HG02885 (cell line): Measurements from ENCODE around the gene AP1AR.
"Not testable (repeated sequence)": the region's sequence is repeated elsewhere in the genome, so short reads cannot be mapped to it uniquely, and the experiment has no call there.

Experiments
- ATAC-seq: cut with Tn5 transposase; IDR thresholded peaks from one replicate; pipeline ENCODE4 v1.9.1; 2021; ENCODE audit warnings: mild to moderate bottlenecking; ENCODE audit not compliant: unreplicated experiment, poor library complexity

Gene AP1AR

GRCh38 chr4:112277220-112277619 lies 45.6 kb downstream of the AP1AR start:
- no peak for ATAC-seq

GRCh38 chr4:112277705-112278448 lies 46.3 kb downstream of the AP1AR start:
- ATAC-seq, result no peak

- peak; percentile 70 for ATAC-seq
Measured at GRCh38 chr4:112279025-112279881, 47.7 kb downstream of the AP1AR start.

- peak; percentile 38 for ATAC-seq
Measured at GRCh38 chr4:112279882-112280315, 48.3 kb downstream of the AP1AR start.

GRCh38 chr4:112280386-112281056 lies 48.9 kb downstream of the AP1AR start:
- ATAC-seq, result no peak

GRCh38 chr4:112281895-112282398 lies 50.4 kb downstream of the AP1AR start:
- ATAC-seq, result not testable (repeated sequence)

GRCh38 chr4:112282860-112283667 lies 51.5 kb downstream of the AP1AR start:
- no peak for ATAC-seq

GRCh38 chr4:112284166-112284565 lies 52.6 kb downstream of the AP1AR start:
- ATAC-seq, result no peak

GRCh38 chr4:112284662-112285411 lies 53.2 kb downstream of the AP1AR start:
- no peak for ATAC-seq

GRCh38 chr4:112287258-112287989 lies 55.8 kb downstream of the AP1AR start:
- peak; percentile 33 for ATAC-seq

- ATAC-seq, result peak; percentile 35
Measured at GRCh38 chr4:112288455-112288854, 56.9 kb downstream of the AP1AR start.

- ATAC-seq, result no peak
Measured at GRCh38 chr4:112289407-112290253, 58.0 kb downstream of the AP1AR start.

GRCh38 chr4:112290341-112290740 lies 58.8 kb downstream of the AP1AR start:
- peak; percentile 27 for ATAC-seq

- peak; percentile 89 for ATAC-seq
Measured at GRCh38 chr4:112296949-112297880, 65.6 kb downstream of the AP1AR start, which contains the start of gene ALPK1. TSS of gene ALPK1 (plus strand) at chr4:112297369.

GRCh38 chr4:112299721-112300120 lies 68.1 kb downstream of the AP1AR start:
- no peak for ATAC-seq
